ENCODE measurements around the gene MYO7B.

Gene MYO7B

DNA sequence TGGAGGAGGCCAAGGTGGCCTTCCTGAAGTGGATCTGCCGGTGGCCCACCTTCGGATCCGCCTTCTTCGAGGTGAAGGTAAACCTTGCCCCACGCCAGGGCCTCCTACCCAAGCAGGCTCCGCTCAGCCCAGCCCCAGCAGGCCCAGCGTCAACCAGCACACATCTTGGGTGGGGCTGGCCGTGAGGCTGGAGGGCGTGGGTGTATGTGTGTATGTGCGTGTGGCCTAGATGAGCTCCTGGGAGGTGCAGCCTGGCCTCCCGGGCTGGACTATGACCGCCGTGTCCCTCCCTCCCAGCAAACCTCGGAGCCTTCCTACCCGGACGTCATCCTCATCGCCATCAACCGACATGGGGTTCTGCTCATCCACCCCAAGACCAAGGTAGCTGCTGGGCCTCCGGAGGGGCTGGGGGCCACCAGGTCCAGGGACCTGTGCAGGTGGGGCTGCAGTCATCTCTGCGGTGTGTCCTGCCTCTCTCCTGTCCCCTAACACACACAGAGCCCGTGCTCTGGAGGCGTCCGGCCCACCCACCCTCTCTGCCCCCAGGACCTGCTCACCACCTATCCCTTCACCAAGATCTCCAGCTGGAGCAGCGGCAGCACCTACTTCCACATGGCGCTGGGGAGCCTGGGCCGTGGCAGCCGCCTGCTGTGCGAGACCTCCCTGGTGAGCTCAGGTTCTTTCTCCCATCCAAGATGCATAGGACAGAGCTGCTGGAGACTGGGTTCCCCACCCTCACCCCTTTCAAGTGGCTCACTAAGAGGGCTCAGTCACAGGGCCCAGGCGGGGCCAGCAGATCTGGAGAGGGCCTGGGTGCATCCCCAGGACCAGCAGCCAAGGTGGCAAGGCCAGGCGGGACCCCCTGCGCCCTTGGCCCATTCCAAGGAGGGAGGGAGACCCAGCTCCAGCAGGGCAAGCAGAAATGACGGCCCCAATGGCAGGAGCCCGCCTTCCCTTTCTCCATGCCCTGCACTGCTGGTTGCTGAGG is 101.1 kb downstream of the MYO7B start:
- Histone ChIP-seq H3K4me1 (ENCODE audit: control insufficient read depth, insufficient read depth, low read length) (peaks cover 11% of the 10 kb centered on the region), H3K36me3 (ENCODE audit: control insufficient read depth, insufficient read depth, low read length) (no peaks in the 10 kb centered on the region), H3K9me3 (ENCODE audit: control insufficient read depth, low read length) (no peaks in the 10 kb centered on the region), H3K4me3 (ENCODE audit: insufficient read depth, low read depth, low read length) (no peak overlapping the region), H3K27ac (ENCODE audit: insufficient read depth, low read depth, low read length, poor library complexity, severe bottlenecking) (no peak overlapping the region), H3K27me3 (ENCODE audit: control insufficient read depth, insufficient read depth, low read length, poor library complexity, severe bottlenecking) (no peaks in the 10 kb centered on the region)
- WGBS, 2 experiments: 94 to 96% methylated on average over 33 of the region's 33 CpGs

DNA sequence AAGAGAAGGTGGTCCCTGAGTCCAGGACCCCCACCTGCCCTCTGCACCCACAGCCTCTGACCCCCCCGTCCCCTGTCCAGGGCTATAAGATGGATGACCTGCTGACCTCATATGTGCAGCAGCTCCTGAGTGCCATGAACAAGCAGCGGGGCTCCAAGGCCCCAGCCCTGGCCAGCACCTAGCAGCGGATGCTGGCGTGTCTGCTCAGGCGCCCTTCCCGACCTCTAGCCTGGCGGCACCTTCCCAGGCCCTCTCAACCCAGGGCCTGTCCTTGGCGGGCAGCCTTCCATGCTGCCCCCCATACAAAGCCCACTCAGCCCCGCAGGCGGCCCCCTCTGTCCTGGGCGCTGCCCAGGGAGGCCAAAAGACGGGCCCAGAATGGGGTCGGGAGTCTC is 101.8 kb downstream of the MYO7B start:
- WGBS, 2 experiments: 78 to 81% methylated on average over 13 of the region's 13 CpGs
- H3K27ac ChIP-seq (ENCODE audit: insufficient read depth, low read depth, low read length, poor library complexity, severe bottlenecking): peak overlapping the region; percentile 23
- H3K4me3 ChIP-seq (ENCODE audit: insufficient read depth, low read depth, low read length): no peak overlapping the region
- H3K27me3 ChIP-seq (ENCODE audit: control insufficient read depth, insufficient read depth, low read length, poor library complexity, severe bottlenecking): no peaks in the 10 kb centered on the region
- peaks cover 11% of the 10 kb centered on the region for H3K4me1 ChIP-seq (ENCODE audit: control insufficient read depth, insufficient read depth, low read length)
- H3K36me3 ChIP-seq (ENCODE audit: control insufficient read depth, insufficient read depth, low read length): no peaks in the 10 kb centered on the region
- no peaks in the 10 kb centered on the region for H3K9me3 ChIP-seq (ENCODE audit: control insufficient read depth, low read length)

DNA sequence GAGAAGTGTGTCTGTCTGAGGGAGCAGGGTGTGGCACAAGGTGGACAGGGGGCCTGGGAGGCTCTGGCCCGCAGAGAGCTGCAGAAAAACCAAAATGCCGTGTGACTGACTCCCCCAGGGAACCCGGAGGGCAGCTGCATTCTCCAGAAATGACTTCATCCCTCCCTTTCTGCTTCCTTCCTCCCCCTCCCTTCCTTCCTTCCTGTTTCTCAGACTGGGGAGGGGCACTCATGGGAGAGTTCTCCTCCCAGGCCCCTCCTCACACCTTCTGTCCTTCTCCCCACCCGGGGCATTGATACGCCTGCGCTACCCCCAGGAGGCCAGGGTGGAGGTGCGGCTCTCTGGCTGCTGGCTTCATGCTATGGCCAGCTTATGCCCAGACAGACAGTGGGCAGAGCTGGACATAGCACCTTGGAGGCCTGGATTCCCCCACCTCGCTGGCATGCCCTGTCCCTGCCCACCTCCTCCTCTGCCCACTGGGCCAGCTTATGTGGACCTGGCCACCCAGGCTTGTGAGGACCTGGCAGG is 102.3 kb downstream of the MYO7B start:
- H3K4me1 ChIP-seq (ENCODE audit: control insufficient read depth, insufficient read depth, low read length): peaks cover 11% of the 10 kb centered on the region
- H3K9me3 ChIP-seq (ENCODE audit: control insufficient read depth, low read length): no peaks in the 10 kb centered on the region
- H3K36me3 ChIP-seq (ENCODE audit: control insufficient read depth, insufficient read depth, low read length): no peaks in the 10 kb centered on the region
- peak overlapping the region; percentile 23 for H3K27ac ChIP-seq (ENCODE audit: insufficient read depth, low read depth, low read length, poor library complexity, severe bottlenecking)
- H3K27me3 ChIP-seq (ENCODE audit: control insufficient read depth, insufficient read depth, low read length, poor library complexity, severe bottlenecking): no peaks in the 10 kb centered on the region
- no peak overlapping the region for H3K4me3 ChIP-seq (ENCODE audit: insufficient read depth, low read depth, low read length)
- 50 to 54% methylated on average over 8 of the region's 8 CpGs for WGBS, 2 experiments

DNA sequence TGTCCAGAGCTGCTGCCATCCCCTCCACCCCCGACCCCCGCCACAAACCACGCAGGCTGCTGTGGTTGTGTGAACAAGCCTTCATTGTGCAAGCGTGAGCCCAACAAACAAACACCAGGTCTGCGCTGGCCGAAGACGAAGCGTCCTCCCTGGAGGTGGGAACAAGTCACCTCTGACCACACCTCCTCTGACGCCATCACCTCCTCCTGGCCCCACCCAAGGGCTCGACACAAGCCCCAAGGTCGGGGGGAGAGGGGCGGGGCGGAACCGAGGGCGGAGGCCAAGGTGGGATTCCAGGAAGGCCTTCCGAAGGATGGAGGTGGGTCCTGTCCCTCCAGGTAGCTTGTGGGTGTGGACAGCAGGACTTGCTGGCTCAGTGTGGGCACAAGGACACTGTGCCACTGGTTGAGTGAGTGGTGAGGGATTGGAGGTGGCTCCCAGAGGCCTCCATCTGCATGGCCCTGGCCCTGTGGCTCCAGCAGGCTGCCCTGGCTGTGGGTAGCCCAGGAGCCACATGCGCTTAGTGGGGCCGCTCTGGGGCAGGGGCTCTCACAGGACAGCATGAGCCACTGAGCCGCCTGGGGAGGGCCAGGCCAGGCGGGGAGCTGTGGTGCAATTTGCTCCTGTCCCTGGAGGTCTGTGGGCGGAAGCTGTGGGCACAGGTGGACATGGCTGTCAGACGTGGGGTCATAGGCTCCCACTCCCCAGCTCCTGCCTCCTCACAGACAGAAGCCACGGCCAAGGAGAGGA is 103.1 kb downstream of the MYO7B start:
- H3K27ac ChIP-seq (ENCODE audit: insufficient read depth, low read depth, low read length, poor library complexity, severe bottlenecking): no peak overlapping the region
- peaks cover 11% of the 10 kb centered on the region for H3K4me1 ChIP-seq (ENCODE audit: control insufficient read depth, insufficient read depth, low read length)
- H3K27me3 ChIP-seq (ENCODE audit: control insufficient read depth, insufficient read depth, low read length, poor library complexity, severe bottlenecking): no peaks in the 10 kb centered on the region
- no peaks in the 10 kb centered on the region for H3K36me3 ChIP-seq (ENCODE audit: control insufficient read depth, insufficient read depth, low read length)
- WGBS, 2 experiments: 72 to 76% methylated on average over 23 of the region's 23 CpGs
- H3K4me3 ChIP-seq (ENCODE audit: insufficient read depth, low read depth, low read length): no peak overlapping the region
- H3K9me3 ChIP-seq (ENCODE audit: control insufficient read depth, low read length): no peaks in the 10 kb centered on the region

DNA sequence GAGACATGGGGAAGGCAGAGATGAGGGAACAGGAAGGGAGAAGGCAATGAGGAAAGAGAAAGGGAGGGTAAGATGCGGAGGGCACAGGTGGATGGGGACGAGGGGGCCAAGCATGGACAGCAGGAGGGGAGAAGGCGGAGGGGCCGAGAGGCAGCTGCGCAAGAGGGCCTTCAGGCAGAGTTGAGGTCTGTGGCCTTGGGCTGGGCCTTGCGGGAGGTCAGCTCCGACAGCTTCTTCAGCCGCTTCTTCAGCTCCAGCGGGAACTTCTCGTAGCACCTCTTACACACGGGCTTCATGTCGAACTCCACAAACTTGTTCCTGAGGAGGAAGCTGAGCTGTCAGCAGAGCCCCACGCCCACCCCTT is 103.6 kb downstream of the MYO7B start:
- Histone ChIP-seq H3K4me3 (ENCODE audit: insufficient read depth, low read depth, low read length) (no peak overlapping the region), H3K27ac (ENCODE audit: insufficient read depth, low read depth, low read length, poor library complexity, severe bottlenecking) (no peak overlapping the region), H3K9me3 (ENCODE audit: control insufficient read depth, low read length) (no peaks in the 10 kb centered on the region), H3K4me1 (ENCODE audit: control insufficient read depth, insufficient read depth, low read length) (peaks cover 15% of the 10 kb centered on the region), H3K27me3 (ENCODE audit: control insufficient read depth, insufficient read depth, low read length, poor library complexity, severe bottlenecking) (no peaks in the 10 kb centered on the region), H3K36me3 (ENCODE audit: control insufficient read depth, insufficient read depth, low read length) (no peaks in the 10 kb centered on the region)
- WGBS, 2 experiments: 92 to 93% methylated on average over 13 of the region's 13 CpGs

DNA sequence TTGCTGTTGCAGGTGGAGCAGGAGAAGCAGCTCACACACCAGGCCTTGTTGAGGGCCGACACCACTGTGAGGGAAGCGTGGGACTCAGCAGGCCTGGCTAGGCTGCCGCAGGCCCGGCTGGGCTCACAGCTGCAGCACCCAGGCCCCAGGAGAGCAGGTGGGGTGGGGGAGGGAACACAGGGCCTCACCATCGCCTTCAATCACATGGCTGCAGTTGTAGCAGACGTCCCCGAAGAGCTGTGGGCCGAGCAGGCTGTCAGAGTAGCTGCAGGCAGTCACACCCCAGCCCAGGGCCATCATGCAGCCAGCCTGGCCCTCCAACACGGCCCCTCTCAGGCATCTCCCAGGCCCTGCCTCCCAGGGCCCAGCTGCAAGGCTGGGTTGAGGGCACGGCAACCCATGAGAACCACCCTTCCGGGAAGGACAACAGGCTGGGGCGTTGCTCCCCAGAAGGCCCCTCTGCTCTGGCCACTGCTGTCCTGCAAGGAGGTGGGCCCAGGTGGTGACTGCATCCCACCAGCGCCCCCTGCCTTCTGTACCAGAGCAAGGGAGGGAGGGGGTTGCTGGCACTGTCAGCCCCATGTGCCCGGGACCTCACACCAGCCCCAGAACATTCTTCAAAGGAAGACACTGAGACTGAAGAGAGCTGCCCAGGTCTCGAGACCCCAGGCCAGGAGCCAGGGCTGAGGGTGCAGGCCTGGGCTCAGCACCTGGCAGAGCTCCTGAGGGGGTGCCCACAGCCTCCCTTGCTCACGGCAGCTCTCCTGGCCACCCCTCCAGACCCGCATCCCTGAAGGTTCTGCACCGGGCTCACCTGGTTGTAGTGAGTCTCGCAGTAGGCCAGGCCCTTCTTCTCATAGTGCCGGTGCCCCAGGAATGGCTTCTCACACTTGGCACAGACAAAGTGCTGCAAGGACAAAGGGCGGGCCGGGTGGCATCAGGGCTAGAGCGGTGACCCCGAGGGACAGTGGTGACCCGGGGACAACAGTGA is 104.9 kb downstream of the MYO7B start:
- H3K4me3 ChIP-seq (ENCODE audit: insufficient read depth, low read depth, low read length): no peak overlapping the region
- H3K4me1 ChIP-seq (ENCODE audit: control insufficient read depth, insufficient read depth, low read length): peaks cover 17% of the 10 kb centered on the region
- H3K27me3 ChIP-seq (ENCODE audit: control insufficient read depth, insufficient read depth, low read length, poor library complexity, severe bottlenecking): no peaks in the 10 kb centered on the region
- no peaks in the 10 kb centered on the region for H3K9me3 ChIP-seq (ENCODE audit: control insufficient read depth, low read length)
- H3K27ac ChIP-seq (ENCODE audit: insufficient read depth, low read depth, low read length, poor library complexity, severe bottlenecking): no peak overlapping the region
- 87 to 88% methylated on average over 25 of the region's 25 CpGs for WGBS, 2 experiments
- H3K36me3 ChIP-seq (ENCODE audit: control insufficient read depth, insufficient read depth, low read length): no peaks in the 10 kb centered on the region

DNA sequence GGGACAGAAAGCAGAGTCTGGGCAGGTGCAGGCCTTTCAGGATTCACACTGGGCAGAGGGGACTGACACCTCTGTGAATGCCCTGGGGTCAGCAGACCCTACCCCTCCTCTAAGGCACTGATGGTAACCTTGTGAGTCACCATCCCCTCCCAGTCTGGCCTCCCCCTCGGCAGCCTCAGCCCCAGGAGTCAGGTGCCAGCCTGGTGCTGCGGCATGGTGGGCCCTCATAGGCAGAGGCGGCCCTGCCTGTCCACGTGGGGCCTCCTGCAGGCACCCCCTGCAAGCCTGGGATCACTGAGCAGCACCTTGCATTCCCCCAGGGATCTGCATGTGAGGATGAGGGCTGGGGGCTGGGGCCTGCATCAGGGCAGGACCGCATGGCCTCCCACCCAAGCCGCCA is 105.7 kb downstream of the MYO7B start:
- no peaks in the 10 kb centered on the region for H3K9me3 ChIP-seq (ENCODE audit: control insufficient read depth, low read length)
- no peak overlapping the region for H3K27ac ChIP-seq (ENCODE audit: insufficient read depth, low read depth, low read length, poor library complexity, severe bottlenecking)
- H3K36me3 ChIP-seq (ENCODE audit: control insufficient read depth, insufficient read depth, low read length): no peaks in the 10 kb centered on the region
- peaks cover 24% of the 10 kb centered on the region for H3K4me1 ChIP-seq (ENCODE audit: control insufficient read depth, insufficient read depth, low read length)
- no peak overlapping the region for H3K4me3 ChIP-seq (ENCODE audit: insufficient read depth, low read depth, low read length)
- no peaks in the 10 kb centered on the region for H3K27me3 ChIP-seq (ENCODE audit: control insufficient read depth, insufficient read depth, low read length, poor library complexity, severe bottlenecking)
- 88 to 95% methylated on average over 6 of the region's 6 CpGs for WGBS, 2 experiments

DNA sequence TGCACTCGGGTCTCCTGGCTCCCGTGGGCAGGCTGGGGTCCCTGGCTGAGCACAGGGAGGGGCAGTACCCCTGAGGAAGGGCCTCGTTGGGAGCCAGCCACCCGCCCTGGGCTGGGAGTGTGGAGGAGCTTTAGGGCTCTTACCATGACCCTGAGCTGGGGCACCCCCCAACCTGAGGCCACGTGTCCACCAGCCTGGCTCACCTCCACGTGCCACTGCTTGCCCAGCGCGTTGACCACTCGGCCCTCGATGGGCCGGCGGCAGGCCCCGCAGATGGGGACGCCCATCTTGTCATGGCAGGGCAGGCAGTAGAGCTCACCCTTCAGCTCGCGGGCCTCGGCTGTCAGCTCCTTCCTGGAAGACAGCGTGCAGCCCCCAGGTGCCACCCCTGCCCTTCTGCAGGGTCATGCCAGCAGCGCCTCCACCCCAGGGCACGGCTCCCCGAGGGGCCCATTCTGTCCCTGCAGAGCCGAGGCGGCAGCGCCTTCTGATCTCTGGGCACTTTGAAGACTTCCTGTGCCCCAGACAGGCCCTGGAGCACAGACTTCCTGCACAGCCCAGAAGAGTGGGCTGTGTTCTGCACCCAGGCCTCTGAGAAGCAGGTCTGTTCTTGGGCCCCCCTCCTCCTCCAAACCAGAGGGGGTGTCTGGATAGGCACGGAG is 106.5 kb downstream of the MYO7B start:
- WGBS, 2 experiments: 93 to 95% methylated on average over 24 to 25 of the region's 25 CpGs
- Histone ChIP-seq H3K27me3 (ENCODE audit: control insufficient read depth, insufficient read depth, low read length, poor library complexity, severe bottlenecking) (no peaks in the 10 kb centered on the region), H3K9me3 (ENCODE audit: control insufficient read depth, low read length) (no peaks in the 10 kb centered on the region)

DNA sequence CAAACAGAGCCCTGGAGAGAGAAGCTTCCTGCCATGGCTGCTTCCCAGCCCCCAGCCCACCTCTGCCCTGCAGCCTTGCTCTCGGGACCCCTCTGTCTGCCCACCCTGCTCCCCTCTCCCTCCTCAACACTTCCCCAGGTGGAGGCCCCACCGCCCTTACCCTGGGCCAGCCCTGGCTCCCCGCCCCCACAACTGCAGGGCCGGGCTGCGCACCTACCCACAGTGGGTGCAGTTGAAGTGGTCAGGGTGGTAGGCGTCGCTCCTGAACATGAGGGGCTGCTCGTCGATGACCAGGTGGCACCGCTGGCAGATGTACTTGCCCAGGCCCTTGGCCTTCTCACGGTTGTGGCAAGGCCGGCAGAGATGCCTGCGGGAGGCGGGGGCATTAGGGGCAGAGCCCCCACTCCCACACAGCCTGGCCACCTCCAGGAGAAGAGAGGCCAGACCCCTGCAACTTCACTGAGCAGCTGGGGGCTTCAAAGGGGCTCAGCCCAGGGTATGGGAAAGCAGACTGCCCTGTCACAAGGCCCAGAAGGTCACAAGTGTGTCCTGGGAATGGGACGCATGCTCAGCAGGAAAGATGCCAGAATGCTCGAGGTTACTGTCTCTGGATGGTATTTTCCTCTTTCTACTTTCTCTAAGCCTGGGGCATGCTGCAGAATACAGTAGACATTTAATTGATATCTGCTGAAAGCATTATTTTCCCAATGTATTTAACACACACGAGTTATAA is 107.4 kb downstream of the MYO7B start:
- H3K9me3 ChIP-seq (ENCODE audit: control insufficient read depth, low read length): no peaks in the 10 kb centered on the region
- 91 to 92% methylated on average over 17 of the region's 17 CpGs for WGBS, 2 experiments
- no peaks in the 10 kb centered on the region for H3K27me3 ChIP-seq (ENCODE audit: control insufficient read depth, insufficient read depth, low read length, poor library complexity, severe bottlenecking)
- no peak overlapping the region for H3K4me3 ChIP-seq (ENCODE audit: insufficient read depth, low read depth, low read length)
- no peaks in the 10 kb centered on the region for H3K36me3 ChIP-seq (ENCODE audit: control insufficient read depth, insufficient read depth, low read length)
- H3K27ac ChIP-seq (ENCODE audit: insufficient read depth, low read depth, low read length, poor library complexity, severe bottlenecking): no peak overlapping the region
- H3K4me1 ChIP-seq (ENCODE audit: control insufficient read depth, insufficient read depth, low read length): peaks cover 23% of the 10 kb centered on the region

More for the DNA sequence above, 106.5 kb downstream of the MYO7B start:
- Histone ChIP-seq H3K4me1 (ENCODE audit: control insufficient read depth, insufficient read depth, low read length) (peaks cover 24% of the 10 kb centered on the region), H3K27ac (ENCODE audit: insufficient read depth, low read depth, low read length, poor library complexity, severe bottlenecking) (no peak overlapping the region), H3K4me3 (ENCODE audit: insufficient read depth, low read depth, low read length) (no peak overlapping the region), H3K36me3 (ENCODE audit: control insufficient read depth, insufficient read depth, low read length) (no peaks in the 10 kb centered on the region)
